ENCODE data around the gene ALG11.

DNA sequence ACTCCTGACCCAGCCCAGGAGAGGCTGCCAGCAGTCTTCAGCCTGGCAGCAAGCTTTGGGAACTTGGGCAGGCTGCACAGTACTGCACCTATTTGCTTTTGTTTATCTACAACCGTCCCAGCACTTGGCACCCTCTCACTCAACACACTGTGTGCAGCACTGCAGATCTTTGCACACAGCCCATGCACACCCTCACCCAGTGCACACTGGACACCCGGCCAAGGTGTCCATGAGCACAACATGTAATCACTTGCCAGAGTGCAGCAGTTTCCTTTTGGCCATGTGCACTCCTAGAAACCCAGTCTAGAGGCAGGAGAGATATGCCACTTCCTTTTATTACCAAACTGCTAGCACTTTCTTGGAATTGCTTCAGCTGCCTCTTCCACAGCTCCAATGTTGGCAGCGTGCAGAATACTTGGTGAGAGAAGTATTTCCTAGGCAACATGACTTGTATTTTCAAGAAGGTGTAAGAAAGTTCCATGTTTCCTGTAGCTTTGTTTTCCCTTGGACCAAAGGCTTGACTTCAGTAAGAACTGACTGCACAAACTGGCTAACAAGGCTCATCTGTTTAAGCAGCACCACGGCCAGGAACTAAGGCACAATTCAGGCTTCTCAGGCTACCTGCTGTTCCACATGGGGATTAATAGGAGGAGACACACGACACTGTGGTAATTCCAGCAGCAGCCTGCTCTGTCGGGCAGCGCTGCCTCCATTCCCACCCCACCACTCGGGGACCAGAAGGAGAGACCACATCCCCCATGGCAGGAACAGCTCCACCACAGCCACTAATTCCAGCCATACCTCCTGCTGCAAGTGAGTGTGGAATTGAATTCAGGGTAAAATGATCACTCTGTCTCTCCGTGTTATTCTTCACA is 16.3 kb upstream of the ALG11 start:
- TF ChIP-seq POLR2A (IDR thresholded peaks at IDR 0.05; ENCODE audit: low read length) (peak; percentile 71), GATA1 (IDR thresholded peaks at IDR 0.05; ENCODE audit: low read depth, low read length) (no peak)

All from erythroblast (primary cell).